ENCODE measurements around the gene DOCK9.

DNA sequence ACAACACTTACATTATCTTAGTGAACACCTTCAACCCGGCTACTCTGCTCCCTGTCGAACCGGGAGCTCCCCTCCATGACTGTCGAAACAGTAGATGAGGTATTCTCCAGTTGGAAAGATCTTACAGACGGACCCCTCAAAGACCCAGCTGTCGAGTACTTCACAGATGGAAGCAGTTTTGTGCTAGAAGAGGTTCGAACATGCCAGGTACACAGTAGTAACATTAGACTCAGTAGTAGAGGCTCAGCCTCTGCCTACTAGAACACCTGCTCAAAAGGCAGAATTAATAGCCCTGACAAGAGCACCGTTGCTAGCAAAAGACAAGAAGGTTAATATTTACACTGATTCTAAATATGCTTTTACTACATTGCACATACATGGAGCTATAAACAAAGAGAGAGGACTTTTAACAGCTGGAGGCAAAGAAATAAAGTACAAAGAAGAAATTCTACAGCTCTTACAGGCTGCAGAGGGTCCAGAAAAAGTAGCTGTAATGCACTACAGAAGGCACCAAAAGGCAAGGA lies 211.8 kb downstream of the DOCK9 start:
- TF ChIP-seq ZNF75A (CRISPR knock-in tag; IDR thresholded peaks at IDR 0.05) (no peak), ZNF274 (IDR thresholded peaks at IDR 0.05; ENCODE audit: borderline replicate concordance, low read depth, low read length) (no peak), RNF2 (IDR thresholded peaks at IDR 0.05) (no peak), ZBTB8A (IDR thresholded peaks at IDR 0.05; ENCODE audit: partially characterized antibody) (no peak), CTBP1 (IDR thresholded peaks at IDR 0.05; ENCODE audit: borderline replicate concordance) (no peak), NCOR1 (IDR thresholded peaks at IDR 0.05) (no peak)
- TF ChIP-seq, protein P1, sequence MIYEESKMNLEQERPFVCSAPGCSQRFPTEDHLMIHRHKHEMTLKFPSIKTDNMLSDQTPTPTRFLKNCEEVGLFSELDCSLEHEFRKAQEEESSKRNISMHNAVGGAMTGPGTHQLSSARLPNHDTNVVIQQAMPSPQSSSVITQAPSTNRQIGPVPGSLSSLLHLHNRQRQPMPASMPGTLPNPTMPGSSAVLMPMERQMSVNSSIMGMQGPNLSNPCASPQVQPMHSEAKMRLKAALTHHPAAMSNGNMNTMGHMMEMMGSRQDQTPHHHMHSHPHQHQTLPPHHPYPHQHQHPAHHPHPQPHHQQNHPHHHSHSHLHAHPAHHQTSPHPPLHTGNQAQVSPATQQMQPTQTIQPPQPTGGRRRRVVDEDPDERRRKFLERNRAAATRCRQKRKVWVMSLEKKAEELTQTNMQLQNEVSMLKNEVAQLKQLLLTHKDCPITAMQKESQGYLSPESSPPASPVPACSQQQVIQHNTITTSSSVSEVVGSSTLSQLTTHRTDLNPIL (CRISPR knock-in tag; IDR thresholded peaks at IDR 0.05) = no peak

Data from K562 (cell line).